Ectodermal cell (in vitro differentiated cells): Measurements from ENCODE around the gene ARHGEF12.
A peak's percentile ranks its signal among the peaks of the same experiment; 100 is the strongest.

ENCODE experiments used
- H3K27ac ChIP-seq: 2 replicates; pipeline ENCODE4 v1.7.0; 2013; ENCODE audit warnings: mild to moderate bottlenecking, low read depth, low read length; ENCODE audit not compliant: insufficient read depth, poor library complexity, severe bottlenecking
- H3K27me3 ChIP-seq: 2 replicates; pipeline ENCODE4 v1.7.0; 2013; ENCODE audit warnings: mild to moderate bottlenecking, low read length; ENCODE audit not compliant: insufficient read depth, control insufficient read depth, poor library complexity, severe bottlenecking
- H3K36me3 ChIP-seq: one replicate; pipeline ENCODE4 v1.7.0; 2013; ENCODE audit warnings: low read length; ENCODE audit not compliant: control insufficient read depth, insufficient read depth
- H3K4me1 ChIP-seq: one replicate; pipeline ENCODE4 v1.7.0; 2013; ENCODE audit warnings: low read length; ENCODE audit not compliant: control insufficient read depth, insufficient read depth
- H3K4me3 ChIP-seq: 2 replicates; pipeline ENCODE4 v1.7.0; 2013; ENCODE audit warnings: low read depth, low read length, control low read depth; ENCODE audit not compliant: insufficient read depth
- H3K9me3 ChIP-seq: 2 replicates; pipeline ENCODE4 v1.7.0; 2013; ENCODE audit warnings: mild to moderate bottlenecking, low read length, moderate library complexity; ENCODE audit not compliant: control insufficient read depth
- whole genome bisulfite sequencing, 2 experiments: methylation state at CpG; one replicate each; pipeline ENCODE4 v1.1.7; 2013; ENCODE audit warnings: missing lambda C conversion rate in 2 of 2; 5-methylcytosine and 5-hydroxymethylcytosine counted together

ARHGEF12 gene

GRCh38 chr11:120384476-120384875 lies 48.3 kb downstream of the ARHGEF12 start:
- Histone ChIP-seq H3K27ac (no peak overlapping the region), H3K36me3 (no peaks in the 10 kb centered on the region), H3K9me3 (no peaks in the 10 kb centered on the region), H3K4me1 (peaks cover 2% of the 10 kb centered on the region), H3K4me3 (no peak overlapping the region), H3K27me3 (no peaks in the 10 kb centered on the region)
- 89 to 90% methylated on average over 1 of the region's 1 CpG for WGBS, 2 experiments

- H3K27ac ChIP-seq = no peak overlapping the region
- H3K4me1 ChIP-seq = peaks cover 2% of the 10 kb centered on the region
- H3K9me3 ChIP-seq = no peaks in the 10 kb centered on the region
- H3K36me3 ChIP-seq = no peaks in the 10 kb centered on the region
- WGBS, 2 experiments = 93% methylated on average over 5 of the region's 5 CpGs
- H3K4me3 ChIP-seq = no peak overlapping the region
- no peaks in the 10 kb centered on the region for H3K27me3 ChIP-seq
Measured at GRCh38 chr11:120385110-120385509, 48.9 kb downstream of the ARHGEF12 start.

- WGBS, 2 experiments = 84 to 86% methylated on average over 1 to 2 of the region's 2 CpGs
- Histone ChIP-seq H3K9me3 (no peaks in the 10 kb centered on the region), H3K4me3 (no peak overlapping the region), H3K36me3 (no peaks in the 10 kb centered on the region), H3K27me3 (no peaks in the 10 kb centered on the region), H3K27ac (no peak overlapping the region), H3K4me1 (peaks cover 2% of the 10 kb centered on the region)
Measured at GRCh38 chr11:120385655-120386054, 49.4 kb downstream of the ARHGEF12 start.

GRCh38 chr11:120386318-120386717 lies 50.1 kb downstream of the ARHGEF12 start:
- no peak overlapping the region for H3K4me3 ChIP-seq
- no peaks in the 10 kb centered on the region for H3K9me3 ChIP-seq
- no peaks in the 10 kb centered on the region for H3K36me3 ChIP-seq
- no peak overlapping the region for H3K27ac ChIP-seq
- no peaks in the 10 kb centered on the region for H3K27me3 ChIP-seq
- WGBS, 2 experiments = 100% methylated on average over 1 of the region's 1 CpG
- H3K4me1 ChIP-seq = peaks cover 7% of the 10 kb centered on the region

- H3K4me1 ChIP-seq = peaks cover 10% of the 10 kb centered on the region
- no peaks in the 10 kb centered on the region for H3K9me3 ChIP-seq
- 80 to 88% methylated on average over 1 of the region's 2 CpGs for WGBS, 2 experiments
- H3K36me3 ChIP-seq = no peaks in the 10 kb centered on the region
- no peaks in the 10 kb centered on the region for H3K27me3 ChIP-seq
- no peak overlapping the region for H3K27ac ChIP-seq
- no peak overlapping the region for H3K4me3 ChIP-seq
Measured at GRCh38 chr11:120386774-120387371, 50.7 kb downstream of the ARHGEF12 start.

- no peaks in the 10 kb centered on the region for H3K36me3 ChIP-seq
- H3K4me3 ChIP-seq = no peak overlapping the region
- H3K4me1 ChIP-seq = peaks cover 10% of the 10 kb centered on the region
- H3K27ac ChIP-seq = no peak overlapping the region
- H3K9me3 ChIP-seq = no peaks in the 10 kb centered on the region
- no peaks in the 10 kb centered on the region for H3K27me3 ChIP-seq
Measured at GRCh38 chr11:120388261-120388660, 52.0 kb downstream of the ARHGEF12 start.

- Histone ChIP-seq H3K27me3 (no peaks in the 10 kb centered on the region), H3K9me3 (no peaks in the 10 kb centered on the region), H3K4me1 (peaks cover 8% of the 10 kb centered on the region), H3K4me3 (no peak overlapping the region), H3K27ac (no peak overlapping the region), H3K36me3 (no peaks in the 10 kb centered on the region)
- 88 to 92% methylated on average over 5 of the region's 5 CpGs for WGBS, 2 experiments
Measured at GRCh38 chr11:120389693-120390584, 53.7 kb downstream of the ARHGEF12 start.

GRCh38 chr11:120390585-120390922 lies 54.3 kb downstream of the ARHGEF12 start:
- 100% methylated on average over 1 of the region's 1 CpG; no CpG with 5 or more reads in 1 of the 2 experiments for WGBS, 2 experiments
- Histone ChIP-seq H3K4me1 (peaks cover 8% of the 10 kb centered on the region), H3K36me3 (no peaks in the 10 kb centered on the region), H3K27ac (no peak overlapping the region), H3K9me3 (no peaks in the 10 kb centered on the region), H3K27me3 (no peaks in the 10 kb centered on the region), H3K4me3 (no peak overlapping the region)

- peak overlapping the region; percentile 38 for H3K27ac ChIP-seq
- peaks cover 8% of the 10 kb centered on the region for H3K4me1 ChIP-seq
- H3K9me3 ChIP-seq = no peaks in the 10 kb centered on the region
- no peaks in the 10 kb centered on the region for H3K27me3 ChIP-seq
- H3K4me3 ChIP-seq = no peak overlapping the region
- H3K36me3 ChIP-seq = no peaks in the 10 kb centered on the region
Measured at GRCh38 chr11:120391292-120391691, 55.1 kb downstream of the ARHGEF12 start.

GRCh38 chr11:120391854-120392253 lies 55.6 kb downstream of the ARHGEF12 start:
- no peak overlapping the region for H3K4me3 ChIP-seq
- 91 to 97% methylated on average over 1 of the region's 1 CpG for WGBS, 2 experiments
- no peaks in the 10 kb centered on the region for H3K36me3 ChIP-seq
- no peaks in the 10 kb centered on the region for H3K9me3 ChIP-seq
- peak overlapping the region; percentile 38 for H3K27ac ChIP-seq
- peaks cover 8% of the 10 kb centered on the region for H3K4me1 ChIP-seq
- H3K27me3 ChIP-seq = no peaks in the 10 kb centered on the region
